22Rv1 (cell line): ENCODE data around the gene SMG7.
A peak's percentile ranks its signal among the peaks of the same experiment; 100 is the strongest.

Source experiments
- ZFX ChIP-seq: fragments of 450-650 bp; IDR thresholded peaks from 2 replicates; pipeline ENCODE4 v1.6.1; 2017; ENCODE audit warnings: antibody characterized with exemption, borderline replicate concordance
- TF ChIP-seq, protein P1 (sequence below): fragments of 450-650 bp; IDR thresholded peaks from 2 replicates; pipeline ENCODE4 v1.5.1; 2017; ENCODE audit warnings: mild to moderate bottlenecking

DNA sequence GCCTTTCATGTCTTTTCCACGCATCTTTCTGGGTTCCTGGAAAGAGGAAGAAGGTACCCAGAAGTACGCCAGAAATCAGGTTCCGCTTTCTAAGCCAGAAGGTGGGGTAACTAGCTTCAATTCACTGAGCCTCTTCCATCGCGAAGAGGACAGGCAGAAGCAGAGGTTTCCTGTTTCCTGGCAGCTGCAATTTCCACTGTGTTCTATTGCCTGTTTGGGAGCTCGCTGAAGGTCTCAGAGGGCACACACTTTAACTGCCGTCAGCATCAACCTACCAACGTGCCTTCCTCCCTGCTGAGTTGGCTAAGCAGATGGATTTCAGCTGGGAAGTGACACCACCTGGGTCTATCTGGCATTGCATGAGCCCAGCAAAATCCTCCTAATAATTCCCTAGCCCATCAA, 108.0 kb downstream of the SMG7 start:
- TF ChIP-seq, protein P1, sequence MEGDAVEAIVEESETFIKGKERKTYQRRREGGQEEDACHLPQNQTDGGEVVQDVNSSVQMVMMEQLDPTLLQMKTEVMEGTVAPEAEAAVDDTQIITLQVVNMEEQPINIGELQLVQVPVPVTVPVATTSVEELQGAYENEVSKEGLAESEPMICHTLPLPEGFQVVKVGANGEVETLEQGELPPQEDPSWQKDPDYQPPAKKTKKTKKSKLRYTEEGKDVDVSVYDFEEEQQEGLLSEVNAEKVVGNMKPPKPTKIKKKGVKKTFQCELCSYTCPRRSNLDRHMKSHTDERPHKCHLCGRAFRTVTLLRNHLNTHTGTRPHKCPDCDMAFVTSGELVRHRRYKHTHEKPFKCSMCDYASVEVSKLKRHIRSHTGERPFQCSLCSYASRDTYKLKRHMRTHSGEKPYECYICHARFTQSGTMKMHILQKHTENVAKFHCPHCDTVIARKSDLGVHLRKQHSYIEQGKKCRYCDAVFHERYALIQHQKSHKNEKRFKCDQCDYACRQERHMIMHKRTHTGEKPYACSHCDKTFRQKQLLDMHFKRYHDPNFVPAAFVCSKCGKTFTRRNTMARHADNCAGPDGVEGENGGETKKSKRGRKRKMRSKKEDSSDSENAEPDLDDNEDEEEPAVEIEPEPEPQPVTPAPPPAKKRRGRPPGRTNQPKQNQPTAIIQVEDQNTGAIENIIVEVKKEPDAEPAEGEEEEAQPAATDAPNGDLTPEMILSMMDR = peak; percentile 43
- TF ChIP-seq ZFX = no peak
